Stimulated activated CD4-positive, alpha-beta T cell treated with anti-CD3 and anti-CD28 coated beads, Interleukin-2, amount 100 ng/mL, for 24 hours (primary cell): ENCODE measurements around the gene CCL21.
"Not testable (repeated sequence)": the region's sequence is repeated elsewhere in the genome, so short reads cannot be mapped to it uniquely, and the experiment has no call there.

ENCODE experiments used
- DNase-seq, 2 donors: peaks; one replicate each; pipeline ENCODE4 v3.0.0-alpha.2; 2020

Gene CCL21, protein sequence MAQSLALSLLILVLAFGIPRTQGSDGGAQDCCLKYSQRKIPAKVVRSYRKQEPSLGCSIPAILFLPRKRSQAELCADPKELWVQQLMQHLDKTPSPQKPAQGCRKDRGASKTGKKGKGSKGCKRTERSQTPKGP

DNA sequence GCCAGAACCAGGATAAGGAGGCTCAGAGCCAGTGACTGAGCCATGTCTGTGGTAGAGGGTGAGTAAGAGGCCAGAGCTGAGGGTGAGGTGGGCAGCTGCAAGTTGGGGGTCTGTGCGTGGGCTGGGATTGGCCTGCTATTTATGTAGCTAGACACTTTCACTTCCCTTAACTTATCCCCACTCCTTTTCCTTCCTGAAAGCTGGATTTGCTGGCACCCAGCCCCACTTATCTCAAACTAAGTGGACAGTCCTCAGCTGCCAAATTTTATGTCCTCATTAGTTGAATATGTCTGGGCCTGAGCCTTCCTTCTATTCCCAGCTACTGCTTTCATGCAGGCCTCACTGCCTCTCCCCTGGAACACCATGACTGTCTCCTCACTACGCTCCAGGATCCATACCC lies at the start of gene CCL21:
Gene CCL21, minus strand, starts transcription at position 114 of the 400 bp plus-strand sequence. Its CDS starts 70 bp downstream, at position 44.
- DNase-seq, result no peak

DNA sequence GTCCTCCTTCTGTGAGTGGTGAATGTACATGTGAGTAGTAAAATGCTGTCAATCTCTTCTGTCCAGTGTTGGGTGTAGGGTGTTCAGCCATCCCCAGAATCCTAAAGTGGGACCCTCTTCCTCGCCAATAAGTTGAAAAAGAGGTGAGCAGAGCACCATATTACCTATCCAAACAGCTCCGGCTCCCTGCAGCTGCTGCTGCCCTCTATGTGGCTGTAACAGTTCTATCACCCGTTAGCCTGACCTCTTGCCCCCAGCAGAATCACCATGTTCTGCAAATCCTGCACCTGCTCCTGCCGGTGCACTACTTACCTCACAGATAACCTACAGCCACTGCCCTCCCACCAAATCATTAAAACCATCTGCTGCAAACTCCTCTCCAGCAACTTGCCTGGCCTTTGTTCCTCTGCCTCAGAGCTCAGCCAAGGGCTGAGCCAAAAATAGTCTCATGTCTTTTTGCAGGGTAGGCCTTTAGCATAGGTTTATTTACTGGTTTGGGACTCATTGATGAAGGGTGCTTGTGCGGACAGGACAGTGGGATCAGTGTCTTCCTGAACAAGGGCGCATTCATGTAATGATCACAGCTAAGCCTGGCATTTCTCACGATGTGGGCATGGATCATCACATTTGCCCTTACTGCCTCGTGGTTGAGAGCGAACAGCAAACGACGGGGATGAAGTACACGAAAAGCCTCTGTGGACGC lies 49.6 kb upstream of the CCL21 start:
- no peak for DNase-seq

DNA sequence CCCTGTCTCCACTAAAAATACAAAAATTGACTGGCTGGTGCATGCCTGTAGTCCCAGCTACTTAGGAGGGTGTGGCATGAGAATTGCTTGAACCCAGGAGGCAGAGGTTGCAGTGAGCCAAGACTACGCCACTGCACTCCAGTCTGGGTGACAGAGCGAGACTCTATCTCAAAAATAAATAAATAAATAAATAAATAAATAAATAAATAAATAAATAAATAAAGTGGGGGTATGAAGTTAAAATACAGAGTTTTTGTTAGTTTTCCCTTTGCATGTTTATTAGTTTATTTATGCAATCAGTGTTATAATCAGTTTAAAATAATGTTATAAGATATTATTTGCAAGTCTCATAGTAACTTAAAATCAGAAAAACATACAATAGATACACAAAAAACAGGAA lies 40.4 kb upstream of the CCL21 start:
- not testable (repeated sequence) for DNase-seq

DNA sequence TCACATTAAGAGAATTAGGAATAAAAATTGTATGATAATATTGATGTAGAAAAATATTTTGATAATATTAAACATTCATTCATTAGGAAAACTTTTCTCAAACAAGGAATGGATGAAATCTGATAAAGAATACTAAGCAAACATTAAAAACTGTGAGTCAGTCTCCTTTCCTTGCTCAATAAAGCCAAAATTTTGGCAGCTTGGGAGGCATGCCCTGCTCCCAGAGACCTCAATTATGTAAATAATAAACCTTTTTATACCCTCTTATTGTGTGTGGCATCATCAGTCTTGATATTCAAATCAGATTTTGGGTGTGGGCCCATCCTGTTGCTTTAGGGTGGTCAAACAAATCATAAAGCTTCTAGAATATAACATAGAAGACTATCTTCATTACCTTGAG lies 36.6 kb upstream of the CCL21 start:
- no peak for DNase-seq

DNA sequence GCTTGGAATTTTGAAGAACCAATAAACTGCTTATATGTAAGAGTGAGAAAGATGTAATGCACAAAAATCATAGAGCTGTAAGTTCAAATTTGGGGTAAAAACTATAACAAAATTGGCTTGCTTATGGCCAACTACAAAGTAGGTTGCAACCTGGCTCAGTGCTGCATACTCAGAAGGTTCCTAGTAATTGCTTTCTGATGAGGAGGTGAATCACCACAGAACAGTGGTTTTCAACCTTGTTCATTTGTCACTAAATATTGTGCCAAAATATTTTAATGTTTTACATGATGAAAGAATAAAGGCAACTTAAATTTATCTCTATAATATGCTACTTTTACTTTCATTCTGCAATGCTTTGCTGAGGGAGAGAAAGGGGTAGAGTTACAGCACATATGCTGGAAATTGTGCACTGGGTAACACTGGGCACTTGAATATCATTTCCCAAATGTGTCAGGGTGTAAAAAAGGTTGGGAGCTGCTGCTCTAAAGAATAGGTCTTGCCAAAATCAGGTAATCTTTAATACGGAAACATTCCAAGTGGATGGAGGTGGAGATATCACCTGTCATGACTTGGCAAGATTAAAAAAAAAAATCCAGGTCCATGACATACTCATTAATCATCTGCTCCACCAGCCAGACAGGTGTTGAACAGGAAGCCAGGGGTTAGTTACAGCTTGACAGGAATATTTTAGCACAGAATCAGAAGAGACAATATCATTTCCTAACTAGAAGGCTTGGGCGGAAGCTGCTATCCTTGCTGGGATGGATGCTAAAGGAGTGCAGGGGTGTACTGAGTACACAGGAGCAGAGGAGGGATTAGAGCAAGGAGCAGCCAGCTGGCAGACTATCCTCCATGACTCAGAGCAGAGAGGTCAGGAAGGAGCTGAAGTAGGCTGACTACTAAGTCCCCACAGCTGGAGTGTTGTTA lies 34.6 kb upstream of the CCL21 start:
- no peak for DNase-seq

DNA sequence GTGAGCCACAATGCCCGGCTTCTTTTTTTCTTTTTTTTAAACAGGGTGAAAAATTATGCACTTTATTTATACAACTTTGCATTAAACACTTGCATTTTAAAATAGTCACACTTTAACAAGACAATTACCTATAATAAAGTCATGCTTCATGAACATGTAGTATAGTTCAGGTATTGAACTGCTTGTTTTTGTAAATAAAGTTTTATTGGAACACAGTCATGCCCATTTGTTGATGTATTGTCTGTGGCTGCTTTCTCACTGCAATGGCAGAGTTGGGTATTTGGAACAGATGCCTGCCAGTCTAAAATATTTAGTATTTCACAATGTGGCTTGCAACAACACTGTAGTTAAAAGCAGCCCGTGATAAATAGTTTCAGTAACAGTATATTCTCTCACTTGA lies 32.8 kb upstream of the CCL21 start:
- DNase-seq, result no peak

DNA sequence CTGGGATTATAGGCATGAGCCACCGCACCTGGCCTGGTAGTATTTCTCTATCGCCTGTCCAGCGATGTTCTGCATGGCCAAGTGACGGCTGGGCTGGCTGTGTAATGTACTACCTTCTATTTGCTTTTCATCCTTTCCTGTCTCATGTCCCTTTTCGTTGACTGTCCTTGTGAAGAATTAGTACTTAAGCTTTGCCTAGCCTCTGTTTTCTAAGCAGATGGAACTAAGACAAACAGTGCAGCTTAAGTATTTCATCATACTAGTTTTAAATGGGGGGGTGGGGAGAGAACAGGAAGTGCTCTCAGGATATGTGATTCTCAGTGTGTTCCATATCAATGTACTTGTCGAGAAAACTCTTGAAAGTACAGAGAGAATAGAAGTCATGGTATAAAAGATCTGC lies 31.7 kb upstream of the CCL21 start:
- no peak for DNase-seq

DNA sequence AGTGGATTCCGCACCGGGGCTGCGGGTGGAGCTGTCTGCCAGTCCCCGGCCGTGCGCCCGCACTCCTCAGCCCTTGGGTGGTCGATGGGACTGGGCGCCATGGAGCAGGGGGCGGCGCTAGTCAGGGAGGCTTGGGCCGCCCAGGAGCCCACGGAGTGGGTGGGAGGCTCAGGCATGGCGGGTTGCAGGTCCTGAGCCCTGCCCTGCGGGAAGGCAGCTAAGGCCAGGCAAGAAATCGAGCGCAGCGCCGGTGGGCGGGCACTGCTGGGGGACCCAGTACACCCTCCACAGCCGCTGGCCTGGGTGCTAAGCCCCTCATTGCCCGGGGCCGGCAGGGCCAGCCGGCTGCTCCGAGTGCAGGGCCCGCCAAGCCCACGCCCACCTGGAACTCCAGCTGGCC lies 30.2 kb upstream of the CCL21 start:
- DNase-seq, result not testable (repeated sequence)

DNA sequence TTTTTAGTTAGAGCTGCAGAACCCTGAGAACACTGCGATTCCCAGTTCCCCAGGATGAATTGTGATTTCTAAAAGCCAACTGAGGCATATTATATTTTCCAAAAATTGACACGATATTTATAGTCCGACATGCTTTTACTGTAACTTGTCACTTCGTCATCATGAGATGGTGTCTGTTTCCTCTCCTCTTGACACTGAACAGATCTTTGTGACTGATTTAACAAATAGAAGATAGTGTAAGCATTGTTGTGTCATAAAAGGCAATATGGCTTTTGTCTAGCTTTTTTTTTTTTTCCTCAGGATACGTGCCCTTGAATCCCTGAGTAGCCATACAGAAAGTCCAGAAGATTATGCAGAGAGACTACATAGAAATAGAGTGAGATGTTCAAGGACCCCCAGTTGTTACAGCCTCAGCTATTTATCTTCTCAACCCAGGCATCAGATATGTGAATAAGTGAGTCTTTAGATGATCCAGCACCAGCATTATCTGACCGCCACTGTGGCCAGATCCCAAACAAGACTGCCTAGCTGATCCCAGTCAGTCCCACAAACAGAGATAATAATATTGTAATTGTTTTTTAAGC lies 27.8 kb upstream of the CCL21 start:
- no peak for DNase-seq

DNA sequence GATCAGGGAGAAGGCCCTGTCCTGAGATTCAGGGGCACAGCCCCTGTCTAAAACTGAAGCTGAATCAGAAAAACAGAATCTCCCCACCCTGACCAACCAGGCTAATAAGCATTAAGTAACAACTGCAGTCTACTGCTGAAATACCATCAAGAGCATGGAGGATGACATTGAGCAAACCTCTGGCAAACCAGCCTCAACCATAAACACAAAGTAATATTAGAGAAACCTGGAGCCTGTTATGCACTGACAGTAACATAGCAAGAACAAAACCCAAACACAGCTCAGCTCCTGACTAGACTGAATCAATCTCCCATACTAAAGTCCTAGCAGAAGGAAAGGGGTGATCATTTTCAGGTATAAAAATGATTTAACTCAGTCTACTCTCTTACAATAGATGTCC lies 24.8 kb upstream of the CCL21 start:
- no peak for DNase-seq

DNA sequence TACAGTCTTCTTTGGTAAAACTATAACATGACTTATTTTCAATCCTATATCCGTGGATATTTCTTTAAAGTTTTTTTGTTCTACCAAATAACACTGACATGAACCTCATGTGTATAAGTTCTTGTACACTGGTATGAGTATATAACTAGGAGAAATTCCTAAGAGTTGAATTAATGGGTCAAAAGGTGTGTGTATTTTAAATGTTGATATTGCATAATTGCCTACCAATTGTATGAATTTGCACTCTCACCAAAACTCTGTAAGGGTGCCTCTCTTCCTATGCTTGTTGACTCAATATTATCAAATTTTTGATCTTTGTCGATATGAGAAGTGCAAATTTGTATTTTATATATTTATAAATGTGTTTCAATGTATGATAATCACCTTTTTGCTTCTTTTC lies 22.9 kb upstream of the CCL21 start:
- DNase-seq, result no peak

DNA sequence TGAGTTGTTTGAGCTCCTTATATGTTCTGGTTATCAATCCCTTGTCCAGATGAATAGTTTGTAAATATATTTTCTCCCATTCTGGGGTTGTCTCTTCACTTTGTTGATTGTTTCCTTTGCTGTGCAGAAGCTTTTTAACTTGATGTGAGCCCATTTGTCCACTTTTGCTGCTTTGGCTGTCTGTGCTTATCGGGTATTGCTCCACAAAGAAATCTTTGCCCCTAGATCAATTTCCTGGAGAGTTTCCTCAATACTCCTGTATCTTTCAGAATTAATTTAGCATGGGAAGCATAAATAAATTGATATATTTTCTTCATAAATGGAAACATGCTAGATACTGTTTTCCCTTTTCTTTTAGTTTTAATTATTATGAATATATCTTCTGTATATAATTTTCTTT lies 22.5 kb upstream of the CCL21 start:
- DNase-seq, result no peak

DNA sequence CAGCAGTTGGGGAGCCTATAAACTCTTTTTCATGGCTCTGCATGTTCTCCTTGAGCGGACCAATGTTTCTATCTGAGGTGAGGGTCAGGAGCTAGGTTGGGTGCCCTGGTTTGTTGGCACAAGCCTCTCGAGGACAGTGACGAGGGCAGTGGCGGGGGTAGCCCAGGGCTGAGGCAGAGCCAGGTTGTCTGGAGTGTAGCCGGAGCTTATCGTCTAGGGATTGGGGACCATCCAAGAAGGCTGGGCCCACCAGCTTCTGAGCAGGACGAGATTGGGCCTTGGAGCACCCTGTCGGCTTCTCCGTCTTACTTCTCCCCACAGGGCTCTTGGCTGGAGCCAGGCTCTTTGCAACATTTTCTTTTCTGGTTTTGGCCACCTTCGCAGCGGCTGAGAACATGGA lies 13.2 kb upstream of the CCL21 start:
- no peak for DNase-seq

DNA sequence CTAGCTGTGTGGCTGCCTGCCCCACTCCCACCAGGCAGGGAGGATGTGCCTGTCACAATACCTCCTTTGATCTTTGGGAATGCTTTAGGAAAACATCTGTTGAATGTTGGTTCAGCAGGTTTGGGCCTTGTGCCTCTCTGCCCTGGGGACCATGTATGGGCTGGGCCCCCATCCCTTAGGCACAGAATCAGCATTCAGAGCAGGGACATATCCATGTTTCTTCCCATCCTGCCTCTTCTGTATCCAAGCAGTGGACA lies 9.8 kb upstream of the CCL21 start:
- DNase-seq, result not testable (repeated sequence)

DNA sequence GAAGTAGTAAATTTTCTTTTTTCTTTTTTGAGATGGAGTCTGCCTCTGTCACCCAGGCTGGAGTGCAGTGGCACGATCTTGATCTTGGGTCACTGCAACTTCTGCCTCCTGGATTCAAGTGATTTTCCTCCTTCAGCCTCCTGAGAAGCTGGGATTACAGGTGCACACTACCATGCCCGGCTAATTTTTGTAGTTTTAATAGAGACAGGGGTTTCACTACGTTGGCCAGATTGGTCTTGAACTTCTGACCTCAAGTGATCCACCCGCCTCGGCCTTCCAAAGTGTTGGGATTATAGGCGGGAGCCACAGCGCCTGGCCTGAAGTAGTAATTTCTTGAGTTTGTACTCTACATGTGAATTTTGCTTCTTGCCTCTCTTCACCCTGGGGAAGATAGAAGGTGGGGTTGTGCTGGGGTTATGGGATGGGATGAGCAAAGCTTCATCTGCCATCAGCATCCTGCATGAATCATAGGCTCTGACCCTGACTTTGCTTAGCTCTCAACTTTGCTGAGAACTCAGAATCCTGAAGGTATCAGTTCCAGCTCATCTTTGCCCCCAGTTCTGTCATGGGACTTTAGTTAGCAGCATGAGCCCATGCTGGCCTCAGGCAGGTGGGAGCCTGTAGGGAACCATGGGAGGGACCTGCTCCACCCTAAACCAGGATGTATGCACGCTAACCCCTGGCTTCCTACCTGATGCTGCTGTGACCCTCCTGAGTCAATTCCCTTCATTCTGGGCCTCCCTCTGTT lies 9.3 kb upstream of the CCL21 start:
- DNase-seq, result no peak

DNA sequence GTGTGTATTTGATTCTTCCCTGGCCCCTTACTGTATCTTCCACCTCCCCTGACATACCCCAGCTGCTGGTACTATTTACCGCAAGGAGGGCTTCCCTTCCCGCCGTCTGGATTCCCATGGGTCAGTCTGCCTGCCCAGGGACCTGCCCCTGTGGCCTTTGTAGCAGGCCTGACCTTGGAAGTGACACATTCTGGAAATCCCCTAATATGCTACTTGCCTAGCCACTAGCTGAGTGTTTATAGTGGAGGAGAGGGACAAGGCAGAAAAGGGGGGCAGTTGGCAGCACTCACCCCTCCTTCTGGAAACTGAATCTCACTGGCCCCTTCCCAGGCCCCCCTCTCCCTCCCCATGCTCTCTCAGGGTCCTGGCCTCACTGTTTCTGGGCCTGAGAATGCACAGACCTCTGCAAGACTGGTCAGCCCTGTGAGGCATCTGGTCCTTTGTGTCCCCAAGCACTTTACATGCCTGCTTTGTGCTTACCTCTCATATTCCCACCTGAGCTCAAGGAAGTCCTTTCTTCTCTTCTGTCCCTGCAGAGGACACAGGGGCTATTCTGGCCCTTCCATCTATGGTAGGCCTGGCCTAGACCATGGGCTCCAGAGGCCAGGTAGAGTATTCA lies 8.2 kb upstream of the CCL21 start:
- no peak for DNase-seq

DNA sequence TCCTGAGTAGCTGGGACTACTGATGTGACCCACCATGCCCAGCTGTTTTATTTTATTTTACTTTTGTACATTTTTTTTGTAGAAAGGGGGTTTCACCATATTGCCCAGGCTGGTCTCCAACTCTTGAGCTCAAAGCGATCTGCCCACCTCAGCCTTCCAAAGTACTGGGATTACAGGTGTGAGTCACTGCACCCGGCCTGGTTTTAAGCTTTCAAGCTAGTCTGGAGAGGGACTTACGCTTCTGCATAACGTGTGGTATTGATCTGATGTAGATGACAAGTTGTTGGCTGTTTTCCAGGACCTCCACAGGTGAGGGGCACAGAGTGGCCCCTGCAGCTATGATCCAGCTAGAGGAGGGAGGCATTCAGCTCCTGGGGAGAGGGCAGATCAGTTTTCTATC lies 6.8 kb upstream of the CCL21 start:
- no peak for DNase-seq

DNA sequence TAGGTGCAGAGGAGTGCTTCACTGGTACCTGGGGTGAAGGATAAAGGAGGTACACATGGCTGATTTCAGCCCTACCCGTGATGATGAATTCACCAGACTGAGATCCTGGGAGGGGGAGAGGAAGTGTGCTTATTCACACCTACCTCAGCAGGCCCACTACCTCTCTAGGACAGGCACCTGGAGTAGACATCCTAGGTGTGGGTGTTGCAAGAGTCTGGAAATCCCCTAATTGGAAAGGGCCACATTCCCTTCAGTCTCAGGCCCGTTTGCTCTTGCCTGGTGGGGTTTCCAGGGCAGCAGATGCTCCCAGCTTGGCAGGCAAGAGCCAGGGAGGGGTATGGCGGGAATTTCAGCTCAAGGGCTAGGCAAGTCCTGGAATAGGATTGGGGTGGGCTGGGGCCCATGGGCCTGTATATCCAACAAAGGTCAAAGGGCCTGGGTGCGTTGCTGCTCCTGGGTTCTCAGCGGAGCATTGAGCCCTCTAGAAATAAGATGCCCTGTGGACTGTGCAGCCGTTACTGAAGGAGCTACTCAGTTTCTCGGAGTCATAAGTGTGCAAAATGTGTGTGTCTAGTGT lies 5.8 kb upstream of the CCL21 start:
- DNase-seq, result no peak

DNA sequence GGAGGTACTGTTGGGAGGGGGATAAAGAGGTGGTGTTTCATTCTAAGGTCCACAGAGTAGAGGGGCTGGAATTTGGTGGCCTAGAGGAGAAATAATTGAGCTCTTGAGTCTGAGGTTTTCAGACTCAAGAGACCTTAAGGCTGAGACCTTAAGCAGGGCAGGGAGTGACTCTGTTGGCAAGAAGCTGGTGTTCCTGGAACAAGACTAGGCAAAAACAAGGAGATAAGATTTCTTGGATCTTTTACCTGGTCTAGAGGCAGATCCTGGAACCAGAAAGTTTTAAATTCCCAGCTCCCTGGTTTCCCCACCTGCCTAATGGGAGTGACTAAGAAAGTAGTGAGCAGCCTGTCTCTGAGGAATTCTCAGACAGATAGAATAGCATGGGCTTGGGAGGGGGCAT lies 4.1 kb upstream of the CCL21 start:
- no peak for DNase-seq

DNA sequence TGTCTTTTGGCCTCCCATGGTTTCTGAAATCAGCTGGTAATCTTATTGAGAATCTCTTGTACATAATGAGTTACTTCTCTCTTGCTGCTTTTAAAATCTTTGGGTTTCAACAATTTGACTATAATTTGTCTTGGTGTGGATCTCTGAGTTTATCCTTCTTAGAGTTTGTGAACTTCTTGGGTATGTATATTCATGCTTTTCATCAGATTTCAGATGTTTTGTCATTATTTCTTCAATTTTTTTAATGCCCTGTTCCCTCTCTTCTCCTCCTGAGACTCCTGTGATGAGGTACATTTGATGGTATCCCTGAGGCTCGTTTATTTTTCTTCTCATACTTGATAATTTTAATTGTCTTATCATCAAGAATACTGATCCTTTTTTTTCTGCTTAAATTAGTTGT lies 2.2 kb upstream of the CCL21 start:
- DNase-seq, result no peak

DNA sequence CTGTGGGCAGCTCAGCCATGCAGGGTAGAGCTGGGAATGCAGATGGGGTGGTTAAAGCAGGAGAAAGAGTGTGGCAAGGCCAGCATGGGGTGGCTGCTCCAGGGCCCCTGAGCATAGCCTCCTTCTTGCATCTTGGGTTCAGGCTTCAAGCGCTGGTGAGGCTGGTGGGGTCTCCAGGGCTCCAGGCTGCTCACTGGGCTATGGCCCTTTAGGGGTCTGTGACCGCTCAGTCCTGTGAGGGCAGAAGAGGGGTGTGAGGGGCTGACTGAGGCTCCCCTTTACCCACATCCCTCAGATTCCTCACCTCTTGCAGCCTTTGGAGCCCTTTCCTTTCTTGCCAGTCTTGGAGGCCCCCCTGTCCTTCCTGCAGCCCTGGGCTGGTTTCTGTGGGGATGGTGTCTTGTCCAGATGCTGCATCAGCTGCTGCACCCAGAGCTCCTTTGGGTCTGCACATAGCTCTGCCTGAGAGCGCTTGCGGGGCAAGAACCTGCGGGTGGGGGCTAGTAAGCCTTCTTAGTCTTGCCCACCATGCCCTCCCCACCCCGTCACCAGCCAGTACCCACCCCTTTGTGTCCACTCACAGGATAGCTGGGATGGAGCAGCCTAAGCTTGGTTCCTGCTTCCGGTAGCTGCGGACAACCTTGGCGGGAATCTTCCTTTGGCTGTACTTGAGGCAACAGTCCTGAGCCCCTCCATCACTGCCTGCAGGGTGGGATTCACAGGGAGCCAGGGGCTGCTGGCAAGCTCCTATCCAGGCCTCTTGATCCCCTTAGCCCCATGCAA lies 549 bp downstream of the CCL21 start:
- DNase-seq, result no peak

DNA sequence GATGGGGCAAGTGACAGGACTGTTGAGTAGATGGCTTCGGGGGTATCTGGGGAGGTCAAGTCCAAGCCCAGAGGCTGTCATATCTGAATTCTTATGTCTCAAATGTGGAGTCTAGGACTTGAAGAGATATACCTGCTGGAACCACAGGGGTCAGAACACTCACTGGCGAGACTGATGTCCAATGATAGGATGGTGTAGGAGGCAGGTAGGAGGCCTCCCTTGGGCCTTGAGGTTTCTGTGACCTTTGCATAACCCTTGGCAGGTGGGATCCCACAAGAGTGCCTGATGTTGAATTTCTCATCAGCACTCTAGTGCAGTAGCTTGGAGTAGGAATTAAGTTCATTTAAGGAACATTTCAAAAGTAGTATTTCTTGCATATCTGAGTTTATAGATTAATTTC lies 2.8 kb downstream of the CCL21 start:
- DNase-seq, result no peak
